ENCODE data around the gene LRIG1.

Gene LRIG1

GRCh38 chr3:66396888-66397287 lies 103.9 kb downstream of the LRIG1 start:
- FAIRE-seq (no peak), DNase-seq (ENCODE audit: insufficient read length) (no peak)
- no peak for TF ChIP-seq POLR2AphosphoS5 (IDR thresholded peaks at IDR 0.05; ENCODE audit: low read depth, low read length)
- no peak for TF ChIP-seq POLR2A (IDR thresholded peaks at IDR 0.05; ENCODE audit: low read depth, low read length)
- no peak for TF ChIP-seq TAF1 (IDR thresholded peaks at IDR 0.05; ENCODE audit: borderline replicate concordance, low read depth, low read length)

DNA sequence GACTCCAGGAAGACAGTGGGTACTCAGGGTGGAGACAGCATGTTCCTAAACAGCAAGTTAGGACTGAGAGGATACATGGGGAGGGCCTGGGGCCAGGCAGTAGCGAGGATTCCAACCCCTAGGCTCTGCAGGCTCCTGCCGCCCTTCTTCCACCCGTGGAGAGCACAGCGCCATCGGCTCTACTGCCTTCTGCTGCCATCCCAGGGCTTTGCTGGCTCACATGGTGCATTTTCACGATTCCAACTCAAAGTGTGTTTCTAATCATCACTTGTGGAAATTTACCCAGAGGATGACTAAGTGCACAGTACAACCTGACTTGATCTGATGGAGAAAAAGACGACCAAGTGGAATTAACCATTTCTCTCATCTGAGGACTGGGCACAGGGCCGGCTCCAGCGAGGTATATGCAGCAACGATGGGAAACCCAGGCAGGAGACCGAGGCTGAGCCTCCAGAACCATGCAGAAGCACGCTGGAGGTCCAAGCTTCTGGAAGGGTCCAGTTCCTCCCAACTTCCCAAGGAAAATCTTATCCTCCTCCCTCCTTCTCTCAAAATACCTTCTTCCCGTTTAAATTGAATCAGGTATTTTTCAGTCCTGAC lies 104.6 kb downstream of the LRIG1 start:
- no peak for TF ChIP-seq TAF1 (IDR thresholded peaks at IDR 0.05; ENCODE audit: borderline replicate concordance, low read depth, low read length)
- TF ChIP-seq POLR2AphosphoS5 (IDR thresholded peaks at IDR 0.05; ENCODE audit: low read depth, low read length) = no peak

DNA sequence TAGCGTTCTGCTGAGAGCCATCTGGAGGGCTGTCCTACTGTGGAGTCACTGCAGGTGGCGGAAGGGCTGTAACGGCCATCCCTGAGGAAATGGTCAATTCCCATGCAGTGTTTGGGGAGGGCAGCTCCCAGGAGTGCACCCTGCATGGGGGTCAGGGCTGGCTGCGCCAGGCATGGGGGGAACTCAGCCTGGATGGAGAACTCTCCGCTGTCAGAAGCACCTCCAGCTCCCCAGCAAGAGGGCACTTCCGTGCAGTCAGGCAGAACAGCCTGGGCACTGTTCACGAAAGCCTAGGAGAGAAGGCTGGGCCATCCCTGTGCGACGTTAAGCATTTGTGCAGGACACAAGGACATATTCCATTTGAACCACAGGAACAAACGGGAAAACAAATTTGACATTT lies 105.2 kb downstream of the LRIG1 start:
- TF ChIP-seq POLR2AphosphoS5 (IDR thresholded peaks at IDR 0.05; ENCODE audit: low read depth, low read length) = no peak
- TF ChIP-seq POLR2A (IDR thresholded peaks at IDR 0.05; ENCODE audit: low read depth, low read length) = no peak
- TF ChIP-seq TAF1 (IDR thresholded peaks at IDR 0.05; ENCODE audit: borderline replicate concordance, low read depth, low read length) = no peak
- no peak for FAIRE-seq
- no peak for DNase-seq (ENCODE audit: insufficient read length)

More for the DNA sequence above, 104.6 kb downstream of the LRIG1 start:
- DNase-seq (ENCODE audit: insufficient read length) (no peak), FAIRE-seq (no peak)

DNA sequence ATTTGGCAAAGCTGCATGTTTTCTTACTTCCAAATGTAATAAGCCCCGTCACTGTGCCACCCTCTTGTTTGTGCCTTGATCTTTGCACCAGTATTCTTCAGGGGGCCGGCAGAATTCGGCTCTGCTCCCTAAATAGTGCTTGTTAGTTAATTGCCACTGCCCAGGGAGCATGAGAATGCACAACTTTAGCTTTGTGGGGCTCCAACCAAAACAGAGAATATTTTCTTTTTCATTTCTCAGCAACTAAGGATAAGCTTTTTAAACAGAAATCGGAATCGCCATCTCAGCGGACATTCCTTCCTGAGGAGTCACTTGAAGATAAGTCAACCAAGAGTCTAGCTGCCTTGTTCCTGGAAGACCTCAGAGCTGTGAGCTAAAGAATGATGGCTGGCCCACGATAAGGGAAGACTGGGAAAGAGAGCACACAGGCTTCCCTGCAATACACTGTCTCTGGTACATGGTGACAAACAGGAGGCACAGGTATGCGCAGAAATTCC lies 106.0 kb downstream of the LRIG1 start:
- FAIRE-seq (no peak), DNase-seq (ENCODE audit: insufficient read length) (no peak)
- TF ChIP-seq POLR2A (IDR thresholded peaks at IDR 0.05; ENCODE audit: low read depth, low read length) (no peak), POLR2AphosphoS5 (IDR thresholded peaks at IDR 0.05; ENCODE audit: low read depth, low read length) (no peak), TAF1 (IDR thresholded peaks at IDR 0.05; ENCODE audit: borderline replicate concordance, low read depth, low read length) (no peak)

- peak; percentile 96 for FAIRE-seq
- DNase-seq (ENCODE audit: insufficient read length) = no peak
- peak; percentile 26; the same call in 1 of the 2 replicates for TF ChIP-seq POLR2AphosphoS5 (IDR thresholded peaks at IDR 0.05; ENCODE audit: low read depth, low read length)
- no peak; the same call in 1 of the 2 replicates for TF ChIP-seq POLR2A (IDR thresholded peaks at IDR 0.05; ENCODE audit: low read depth, low read length)
- TF ChIP-seq TAF1 (IDR thresholded peaks at IDR 0.05; ENCODE audit: borderline replicate concordance, low read depth, low read length) = no peak
Measured at GRCh38 chr3:66394019-66394752, 106.6 kb downstream of the LRIG1 start.

- FAIRE-seq (no peak), DNase-seq (ENCODE audit: insufficient read length) (no peak)
- TF ChIP-seq POLR2A (IDR thresholded peaks at IDR 0.05; ENCODE audit: low read depth, low read length) (no peak), POLR2AphosphoS5 (IDR thresholded peaks at IDR 0.05; ENCODE audit: low read depth, low read length) (no peak), TAF1 (IDR thresholded peaks at IDR 0.05; ENCODE audit: borderline replicate concordance, low read depth, low read length) (no peak)
Measured at GRCh38 chr3:66393333-66394005, 107.4 kb downstream of the LRIG1 start.

DNA sequence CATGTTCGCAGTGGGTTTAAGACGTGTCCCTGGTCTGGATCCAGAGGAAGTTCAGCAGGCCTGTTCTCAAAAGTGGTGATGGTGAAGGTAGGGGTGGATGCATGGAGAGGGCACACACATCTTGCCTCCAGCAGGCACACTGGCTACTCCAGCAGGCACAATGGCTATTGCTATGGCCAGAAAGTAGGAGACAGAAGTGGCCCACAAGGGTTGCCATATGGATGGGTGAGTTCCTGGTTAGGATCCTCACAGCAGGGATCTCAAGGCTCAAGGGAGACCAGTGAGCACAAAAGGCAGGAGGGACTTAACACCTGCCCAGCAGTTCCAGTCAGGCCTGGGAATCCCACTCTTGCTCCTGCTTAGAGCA lies 107.9 kb downstream of the LRIG1 start:
- no peak for DNase-seq (ENCODE audit: insufficient read length)
- FAIRE-seq = no peak
- TF ChIP-seq POLR2A (IDR thresholded peaks at IDR 0.05; ENCODE audit: low read depth, low read length) = no peak
- no peak for TF ChIP-seq TAF1 (IDR thresholded peaks at IDR 0.05; ENCODE audit: borderline replicate concordance, low read depth, low read length)

GRCh38 chr3:66392512-66392911 lies 108.3 kb downstream of the LRIG1 start:
- no peak for DNase-seq (ENCODE audit: insufficient read length)
- FAIRE-seq = no peak
- TF ChIP-seq POLR2AphosphoS5 (IDR thresholded peaks at IDR 0.05; ENCODE audit: low read depth, low read length) = no peak
- TF ChIP-seq TAF1 (IDR thresholded peaks at IDR 0.05; ENCODE audit: borderline replicate concordance, low read depth, low read length) = no peak
- no peak for TF ChIP-seq POLR2A (IDR thresholded peaks at IDR 0.05; ENCODE audit: low read depth, low read length)

DNA sequence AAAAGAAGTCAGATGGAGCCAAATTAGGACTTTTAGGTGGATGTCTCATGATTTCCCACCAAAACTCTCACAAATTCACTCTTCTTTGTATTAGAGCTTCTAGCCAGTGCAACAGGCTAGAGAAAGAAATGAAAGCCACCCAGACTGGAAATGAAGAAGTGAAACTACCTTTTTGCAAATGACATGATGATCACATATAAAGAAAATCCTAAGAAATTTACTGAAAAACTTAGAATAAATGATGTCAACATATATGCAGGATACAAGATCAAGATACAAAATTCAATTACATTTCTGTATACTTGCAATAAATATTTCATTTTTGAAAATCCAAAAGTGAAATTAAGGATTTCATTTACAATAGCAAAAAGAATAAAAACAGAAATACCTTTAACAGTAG lies 110.8 kb downstream of the LRIG1 start:
- FAIRE-seq (no peak), DNase-seq (ENCODE audit: insufficient read length) (no peak)
- no peak for TF ChIP-seq TAF1 (IDR thresholded peaks at IDR 0.05; ENCODE audit: borderline replicate concordance, low read depth, low read length)
- TF ChIP-seq POLR2AphosphoS5 (IDR thresholded peaks at IDR 0.05; ENCODE audit: low read depth, low read length) = no peak
- TF ChIP-seq POLR2A (IDR thresholded peaks at IDR 0.05; ENCODE audit: low read depth, low read length) = no peak

DNA sequence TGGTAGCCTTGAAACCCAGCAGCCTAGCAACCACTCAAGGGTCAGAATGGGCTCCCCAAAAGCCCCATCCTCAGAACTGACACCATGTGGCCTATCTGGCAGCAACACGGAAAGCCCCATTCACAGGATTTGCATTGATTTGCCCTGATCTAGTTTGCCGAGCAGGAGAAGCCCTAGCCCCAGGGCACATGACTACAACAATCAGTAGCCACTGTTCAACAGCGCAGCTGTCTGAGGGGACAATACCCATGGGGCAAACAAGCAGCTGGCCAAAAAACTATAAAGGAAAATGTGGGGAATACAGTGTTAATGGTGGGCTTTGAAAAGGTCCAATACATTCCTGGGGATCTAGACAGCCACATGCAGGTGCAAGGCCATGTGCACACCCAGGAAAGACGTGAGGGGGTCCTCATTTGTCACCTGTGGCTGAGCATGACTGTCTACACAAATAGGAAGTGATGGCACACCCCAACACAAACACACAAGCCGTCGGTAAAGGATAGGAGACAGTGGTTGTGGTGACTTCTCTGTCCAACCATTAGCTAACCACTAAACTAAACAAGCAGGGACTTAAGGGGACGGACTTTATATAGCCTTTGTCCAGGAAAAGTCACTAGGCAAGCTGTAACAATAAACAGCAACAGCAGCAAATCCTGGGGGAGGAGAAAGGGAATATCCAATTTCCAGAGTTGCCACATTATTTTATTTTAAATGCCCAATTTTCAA lies 113.7 kb downstream of the LRIG1 start:
- peak; percentile 91 for FAIRE-seq
- DNase-seq (ENCODE audit: insufficient read length) = no peak
- TF ChIP-seq TAF1 (IDR thresholded peaks at IDR 0.05; ENCODE audit: borderline replicate concordance, low read depth, low read length) = no peak
- peak; percentile 55; the same call in 1 of the 2 replicates for TF ChIP-seq POLR2AphosphoS5 (IDR thresholded peaks at IDR 0.05; ENCODE audit: low read depth, low read length)

Data from GM12892 (cell line).